Measurements from ENCODE around the gene USE1. TPM values are rescaled to one million over a fixed set of nuclear protein-coding genes. Genes with fewer than 3 reads are reported as not detected.
A peak's percentile ranks its signal among the peaks of the same experiment; 100 is the strongest.

The USE1 gene
- total RNA-seq, 1 experiment from 2014 or later = 27.5 TPM

DNA sequence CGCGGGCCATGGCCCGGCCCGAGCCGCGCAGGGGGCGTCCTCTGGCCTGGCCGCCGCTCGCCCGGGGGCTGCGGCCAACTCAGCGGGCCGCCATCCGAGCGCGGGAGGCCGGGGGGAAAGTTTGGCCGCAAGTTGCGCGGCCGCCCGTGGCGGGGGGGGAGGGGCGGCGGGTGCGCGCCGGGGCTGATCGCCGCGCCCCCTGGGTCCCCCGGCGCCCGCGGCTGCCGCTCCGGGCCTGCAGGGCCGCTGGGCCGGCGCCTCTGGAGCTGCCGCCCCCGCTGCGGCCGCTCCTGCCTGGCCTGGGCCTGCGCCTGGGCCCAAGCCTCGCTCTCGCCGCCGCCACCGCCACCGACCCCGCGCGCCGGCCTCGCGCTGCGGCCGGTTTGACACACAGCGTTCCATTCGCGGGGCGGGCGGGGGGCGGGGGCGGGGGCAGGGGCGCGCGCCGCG lies 30.4 kb downstream of the USE1 start, which contains the start of gene NR2F6:
Gene NR2F6 (minus strand): TSS at position 385 of the 450 bp plus-strand sequence. CDS start 699 bp downstream, outside the sequence.
- Histone ChIP-seq H3K27ac (ENCODE audit: low read depth, low read length) (peak within 1 kb of the TSS; percentile 91), H2AFZ (ENCODE audit: low read depth, low read length, poor library complexity, severe bottlenecking) (no peak within 1 kb of the TSS), H3K4me3 (replicated peaks in 1 of 2; ENCODE audit: low read depth in 1 of 2, low read length in 2 of 2) (peak within 1 kb of the TSS; percentile 87 to 94), H3K9me3 (ENCODE audit: control insufficient read depth in 1 of 2, insufficient read depth in 1 of 2, low read depth in 1 of 2, low read length in 2 of 2) (no peaks in the 10 kb centered on the region), H3K4me2 (ENCODE audit: low read length) (peak within 1 kb of the TSS; percentile 99), H3K79me2 (ENCODE audit: insufficient read depth, low read length) (peaks cover 42% of the 10 kb centered on the region), H3K4me1 (ENCODE audit: control insufficient read depth in 1 of 2, insufficient read depth in 2 of 2, low read length in 2 of 2) (peaks cover 50 to 73% of the 10 kb centered on the region in 2 experiments), H3K9me2 (ENCODE audit: insufficient read depth) (no peaks in the 10 kb centered on the region), H3K27me3 (ENCODE audit: insufficient read depth, low read length) (no peaks in the 10 kb centered on the region), H4K20me1 (ENCODE audit: insufficient read depth) (no peaks in the 10 kb centered on the region), H3K36me3 (ENCODE audit: control insufficient read depth in 1 of 2, insufficient read depth in 2 of 2, low read length in 2 of 2) (peaks cover 0 to under 1% of the 10 kb centered on the region in 2 experiments; a peak in 1 of 4 replicates), H3K9ac (ENCODE audit: low read length) (peak within 1 kb of the TSS; percentile 86)
- ChIA-PET POLR2A (no interaction called here), CTCF (no interaction called here), RAD21 (ENCODE audit: low non-redundant PET in 1 of 2, low total read pairs in 2 of 2, uncharacterized antibody in 2 of 2, unreplicated experiment in 2 of 2) (no interaction called here)
- BruUV-seq (replicated peaks) = no TSS peak
- ATAC-seq = peak; percentile 4
- intact Hi-C loops (cut with micrococcal nuclease) = no loop called here
- TF ChIP-seq POLR2AphosphoS5 (IDR thresholded peaks at IDR 0.05; ENCODE audit: low read depth, low read length) = peak; percentile 59
- TF ChIP-seq YY1 (IDR thresholded peaks at IDR 0.05; ENCODE audit: extremely low read depth, insufficient replicate concordance, low read depth, low read length) = no peak
- peak; percentile 64 for TF ChIP-seq ZFX (IDR thresholded peaks at IDR 0.05)
- no peak for DNase-seq (ENCODE audit: low read depth, low spot score)

GRCh38 chr19:17246681-17247425 lies 31.7 kb downstream of the USE1 start:
- H3K4me1 ChIP-seq (ENCODE audit: control insufficient read depth in 1 of 2, insufficient read depth in 2 of 2, low read length in 2 of 2) = peaks cover 50 to 70% of the 10 kb centered on the region in 2 experiments

More at GRCh38 chr19:17246681-17247425, 31.7 kb downstream of the USE1 start:
- no peaks in the 10 kb centered on the region for H4K20me1 ChIP-seq (ENCODE audit: insufficient read depth)
- no peak overlapping the region for H2AFZ ChIP-seq (ENCODE audit: low read depth, low read length, poor library complexity, severe bottlenecking)
- DNase-seq (ENCODE audit: low read depth, low spot score) (no peak), ATAC-seq (no peak; the same call in 1 of the 2 replicates)
- TF ChIP-seq POLR2AphosphoS5 (IDR thresholded peaks at IDR 0.05; ENCODE audit: low read depth, low read length) (no peak), ZNF274 (IDR thresholded peaks at IDR 0.05; ENCODE audit: low read depth, low read length) (no peak), ELF1 (IDR thresholded peaks at IDR 0.05; ENCODE audit: borderline replicate concordance, low read depth) (no peak), TCF7L2 (IDR thresholded peaks at IDR 0.05; ENCODE audit: borderline replicate concordance, extremely low read depth, insufficient read depth, insufficient read length) (no peak), JUND (IDR thresholded peaks at IDR 0.05) (no peak), YY1 (IDR thresholded peaks at IDR 0.05; ENCODE audit: extremely low read depth, insufficient replicate concordance, low read depth, low read length) (no peak), CTCF (IDR thresholded peaks at IDR 0.05 in 2 of 3, conservative IDR thresholded peaks at IDR 0.05 in 1 of 3; ENCODE audit: borderline replicate concordance in 1 of 3, insufficient read depth in 1 of 3, low read depth in 2 of 3, low read length in 2 of 3) (no peak), EZH2 (IDR thresholded peaks at IDR 0.05) (no peak), FOSL1 (IDR thresholded peaks at IDR 0.05; ENCODE audit: low read depth) (no peak), SP1 (IDR thresholded peaks at IDR 0.05; ENCODE audit: low read depth) (no peak)
- TF ChIP-seq, protein P1, sequence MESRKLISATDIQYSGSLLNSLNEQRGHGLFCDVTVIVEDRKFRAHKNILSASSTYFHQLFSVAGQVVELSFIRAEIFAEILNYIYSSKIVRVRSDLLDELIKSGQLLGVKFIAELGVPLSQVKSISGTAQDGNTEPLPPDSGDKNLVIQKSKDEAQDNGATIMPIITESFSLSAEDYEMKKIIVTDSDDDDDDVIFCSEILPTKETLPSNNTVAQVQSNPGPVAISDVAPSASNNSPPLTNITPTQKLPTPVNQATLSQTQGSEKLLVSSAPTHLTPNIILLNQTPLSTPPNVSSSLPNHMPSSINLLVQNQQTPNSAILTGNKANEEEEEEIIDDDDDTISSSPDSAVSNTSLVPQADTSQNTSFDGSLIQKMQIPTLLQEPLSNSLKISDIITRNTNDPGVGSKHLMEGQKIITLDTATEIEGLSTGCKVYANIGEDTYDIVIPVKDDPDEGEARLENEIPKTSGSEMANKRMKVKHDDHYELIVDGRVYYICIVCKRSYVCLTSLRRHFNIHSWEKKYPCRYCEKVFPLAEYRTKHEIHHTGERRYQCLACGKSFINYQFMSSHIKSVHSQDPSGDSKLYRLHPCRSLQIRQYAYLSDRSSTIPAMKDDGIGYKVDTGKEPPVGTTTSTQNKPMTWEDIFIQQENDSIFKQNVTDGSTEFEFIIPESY (IDR thresholded peaks at IDR 0.05; ENCODE audit: extremely low read depth, insufficient replicate concordance, low read length) = no peak
- TF ChIP-seq, protein P2, sequence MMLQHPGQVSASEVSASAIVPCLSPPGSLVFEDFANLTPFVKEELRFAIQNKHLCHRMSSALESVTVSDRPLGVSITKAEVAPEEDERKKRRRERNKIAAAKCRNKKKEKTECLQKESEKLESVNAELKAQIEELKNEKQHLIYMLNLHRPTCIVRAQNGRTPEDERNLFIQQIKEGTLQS (IDR thresholded peaks at IDR 0.05) = no peak
- TF ChIP-seq, protein P3, sequence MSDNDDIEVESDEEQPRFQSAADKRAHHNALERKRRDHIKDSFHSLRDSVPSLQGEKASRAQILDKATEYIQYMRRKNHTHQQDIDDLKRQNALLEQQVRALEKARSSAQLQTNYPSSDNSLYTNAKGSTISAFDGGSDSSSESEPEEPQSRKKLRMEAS (IDR thresholded peaks at IDR 0.05) = no peak
- intact Hi-C loops (cut with micrococcal nuclease) = no loop called here
- H3K4me2 ChIP-seq (ENCODE audit: low read length) = peak overlapping the region; percentile 94
- H3K4me3 ChIP-seq (replicated peaks in 1 of 2; ENCODE audit: low read depth in 1 of 2, low read length in 2 of 2) = peak overlapping the region; percentile 39 to 55
- H3K79me2 ChIP-seq (ENCODE audit: insufficient read depth, low read length) = peaks cover 31% of the 10 kb centered on the region
- H3K36me3 ChIP-seq (ENCODE audit: control insufficient read depth in 1 of 2, insufficient read depth in 2 of 2, low read length in 2 of 2) = no peaks in the 10 kb centered on the region
- RAD21 ChIA-PET (ENCODE audit: low non-redundant PET in 1 of 2, low total read pairs in 2 of 2, uncharacterized antibody in 2 of 2, unreplicated experiment in 2 of 2) = no interaction called here
- H3K27me3 ChIP-seq (ENCODE audit: insufficient read depth, low read length) = no peaks in the 10 kb centered on the region
- H3K27ac ChIP-seq (ENCODE audit: low read depth, low read length) = peak overlapping the region; percentile 80
- CTCF ChIA-PET = no interaction called here
- H3K9me2 ChIP-seq (ENCODE audit: insufficient read depth) = no peaks in the 10 kb centered on the region
- H3K9me3 ChIP-seq (ENCODE audit: control insufficient read depth in 1 of 2, insufficient read depth in 1 of 2, low read depth in 1 of 2, low read length in 2 of 2) = no peaks in the 10 kb centered on the region
- BruUV-seq (replicated peaks) = no TSS peak
- peak overlapping the region; percentile 67 for H3K9ac ChIP-seq (ENCODE audit: low read length)
- POLR2A ChIA-PET = no interaction called here

All from HCT116 (cell line).